ENCODE results near the gene RALGAPB.

GRCh38 chr20:38623061-38623460 is 150.4 kb downstream of the RALGAPB start:
- TF ChIP-seq CTCF (IDR thresholded peaks at IDR 0.05) (no peak), POLR2A (IDR thresholded peaks at IDR 0.05) (no peak)

Data from heart left ventricle (tissue), 13 donors.